Esophagus squamous epithelium (tissue), 5 donors: Measurements from ENCODE around the gene ZSWIM4. TPM values are rescaled to one million over a fixed set of nuclear protein-coding genes. Genes with fewer than 3 reads are reported as not detected.
A peak's percentile ranks its signal among the peaks of the same experiment; 100 is the strongest.

ENCODE experiments used
- DNase-seq: peaks from one replicate; lab custom pipeline; 2025; lab: John Stamatoyannopoulos, UW
- H3K27ac ChIP-seq, 4 donors: fragments of 200-600 bp; sonication (generic); one replicate each; pipeline ENCODE4 v1.5.1; 2016 to 2019; ENCODE audit warnings: mild to moderate bottlenecking in 1 of 4
- H3K27me3 ChIP-seq, 4 donors: fragments of 200-600 bp; sonication (generic); 1 replicate in 3 of 4; 2 replicates in 1 of 4; pipeline versions ENCODE4 v1.5.1 to v1.6.0; 2017 to 2021; ENCODE audit warnings: antibody characterized with exemption in 1 of 4
- H3K36me3 ChIP-seq, 3 donors: fragments of 200-600 bp; sonication (generic); one replicate each; pipeline ENCODE4 v1.5.1; 2016 to 2019
- H3K4me1 ChIP-seq, 3 donors: fragments of 200-600 bp; sonication (generic); one replicate each; pipeline ENCODE4 v1.5.1; 2017 to 2019
- H3K4me3 ChIP-seq, 4 donors: fragments of 200-600 bp; sonication (generic); 1 replicate in 3 of 4; 2 replicates in 1 of 4; pipeline ENCODE4 v1.5.1; 2016 to 2019; ENCODE audit warnings: mild to moderate bottlenecking in 2 of 4, moderate library complexity in 1 of 4
- H3K9me3 ChIP-seq, 3 donors: fragments of 200-600 bp; sonication (generic); one replicate each; pipeline ENCODE4 v1.5.1; 2016 to 2019
- CTCF ChIP-seq, 6 experiments: fragments of 450-650 bp in 4 of 6; fragments of 200-600 bp in 2 of 6; sonication (generic) in 2 of 6; IDR thresholded peaks; one replicate each; pipeline ENCODE4 v1.5.1; 2016 to 2019; ENCODE audit warnings: antibody characterized with exemption in 6 of 6, mild to moderate bottlenecking in 4 of 6, moderate library complexity in 4 of 6
- POLR2A ChIP-seq, 4 donors: fragments of 450-650 bp; IDR thresholded peaks; one replicate each; pipeline ENCODE4 v1.6.1; 2017; ENCODE audit warnings: antibody characterized with exemption in 4 of 4, mild to moderate bottlenecking in 4 of 4, moderate library complexity in 3 of 4
- WGBS, 2 donors: methylation state at CpG; one replicate each; pipeline ENCODE4 v1.1.5; 2018; 5-methylcytosine and 5-hydroxymethylcytosine counted together
- intact Hi-C: fragments of 100-400 bp; cut with DNase I; formaldehyde crosslinking; loops from one replicate; pipeline ENCODE4 v1.15.0; 2022
- total RNA-seq, 4 donors: library from RNA; depleted of rRNA; stranded (reverse); fragments of >200 nt; gene quantifications; one replicate each; pipeline ENCODE4 v1.1.0, GENCODE V29; 2016
- donor health status: DM: yes; HTN: yes; CAD: no.

The ZSWIM4 gene
- total RNA-seq, 4 donors from 2014 or later: 7.2 to 41.4 (median 16.9) TPM

- TF ChIP-seq CTCF (IDR thresholded peaks at IDR 0.05): no peak
- TF ChIP-seq POLR2A (IDR thresholded peaks at IDR 0.05): no peak
- H3K27ac ChIP-seq: peak overlapping the region; percentile 84 to 95 (median 93)
- no peaks in the 10 kb centered on the region for H3K36me3 ChIP-seq
- peak overlapping the region in 1 of 4 donors; percentile 52 for H3K4me3 ChIP-seq
- H3K27me3 ChIP-seq: peaks cover 0 to 11% (median 0%) of the 10 kb centered on the region in 4 donors
- intact Hi-C loops: loop anchor here (10.0 kb wide), 1 partner anchor 266 kb away; no protein-coding TSS in a partner anchor
- WGBS, 2 donors: 75 to 77% methylated on average over 10 to 13 of the region's 13 CpGs
- no peak for DNase-seq
- no peaks in the 10 kb centered on the region for H3K9me3 ChIP-seq
- peaks cover 11 to 56% (median 14%) of the 10 kb centered on the region in 3 donors for H3K4me1 ChIP-seq
These were observed 65.6 kb downstream of the ZSWIM4 start for GRCh38 chr19:13860679-13861391.

GRCh38 chr19:13861392-13861713, 66.1 kb downstream of the ZSWIM4 start:
- Histone ChIP-seq H3K27ac (peak overlapping the region; percentile 84 to 95 (median 93)), H3K4me3 (peak overlapping the region; percentile 29 to 58 (median 53)), H3K4me1 (peaks cover 15 to 62% (median 19%) of the 10 kb centered on the region in 3 donors), H3K36me3 (no peaks in the 10 kb centered on the region), H3K9me3 (no peaks in the 10 kb centered on the region), H3K27me3 (peaks cover 0 to 17% (median 0%) of the 10 kb centered on the region in 4 donors)
- DNase-seq: no peak
- intact Hi-C loops: loop anchor here (10.0 kb wide), 1 partner anchor 267 kb away; no protein-coding TSS in a partner anchor
- no peak for TF ChIP-seq CTCF (IDR thresholded peaks at IDR 0.05)
- no peak for TF ChIP-seq POLR2A (IDR thresholded peaks at IDR 0.05)
- WGBS, 2 donors: 16 to 40% methylated on average over 5 to 9 of the region's 11 CpGs

- H3K27ac ChIP-seq: peak overlapping the region; percentile 84 to 95 (median 93)
- H3K4me1 ChIP-seq: peaks cover 17 to 64% (median 20%) of the 10 kb centered on the region in 3 donors
- H3K27me3 ChIP-seq: peaks cover 0 to 19% (median 0%) of the 10 kb centered on the region in 4 donors
- H3K4me3 ChIP-seq: peak overlapping the region; percentile 29 to 58 (median 53)
- intact Hi-C loops: loop anchor here (2.0 to 10.0 kb wide), 2 partner anchors 77 to 267 kb away; no protein-coding TSS in a partner anchor
- 0% methylated on average over 12 to 19 of the region's 27 CpGs for WGBS, 2 donors
- TF ChIP-seq POLR2A (IDR thresholded peaks at IDR 0.05) (peak in 2 of 4 donors; percentile 21 to 46), CTCF (IDR thresholded peaks at IDR 0.05) (peak; percentile 99 to 100 (median 99))
- DNase-seq: no peak
- H3K9me3 ChIP-seq: no peaks in the 10 kb centered on the region
- no peaks in the 10 kb centered on the region for H3K36me3 ChIP-seq
These were observed 66.7 kb downstream of the ZSWIM4 start for GRCh38 chr19:13861714-13862531.

- TF ChIP-seq CTCF (IDR thresholded peaks at IDR 0.05): no peak
- no peak for TF ChIP-seq POLR2A (IDR thresholded peaks at IDR 0.05)
- intact Hi-C loops: loop anchor here (10.0 kb wide), 1 partner anchor 269 kb away; no protein-coding TSS in a partner anchor
- Histone ChIP-seq H3K36me3 (no peaks in the 10 kb centered on the region), H3K9me3 (no peaks in the 10 kb centered on the region), H3K27ac (peak overlapping the region in 2 of 4 donors; percentile 68 to 84), H3K4me3 (peak overlapping the region in 2 of 4 donors; percentile 73 to 88), H3K4me1 (peaks cover 17 to 52% (median 20%) of the 10 kb centered on the region in 3 donors), H3K27me3 (peaks cover 0 to 19% (median 0%) of the 10 kb centered on the region in 4 donors)
- DNase-seq: no peak
- 30 to 45% methylated on average over 9 to 10 of the region's 13 CpGs for WGBS, 2 donors
These were observed 68.9 kb downstream of the ZSWIM4 start for GRCh38 chr19:13864046-13864666.
